Measurements from ENCODE around the gene ZNF862. TPM values are rescaled to one million over a fixed set of nuclear protein-coding genes. Genes with fewer than 3 reads are reported as not detected.

The ZNF862 gene
- total RNA-seq, 1 donor from 2014 or later: 22.8 TPM

- no peaks in the 10 kb centered on the region for H3K27me3 Mint-ChIP-seq
- no peak for DNase-seq (ENCODE audit: low spot score, unreplicated experiment)
- peaks cover 2% of the 10 kb centered on the region for H3K36me3 Mint-ChIP-seq (ENCODE audit: insufficient read depth)
- peaks cover 8% of the 10 kb centered on the region for H3K4me1 Mint-ChIP-seq (ENCODE audit: low read depth)
- TF ChIP-seq CTCF (IDR thresholded peaks at IDR 0.05; ENCODE audit: unreplicated experiment): no peak
- no peak overlapping the region for H3K4me3 Mint-ChIP-seq (ENCODE audit: low read depth)
- no peak overlapping the region for H3K27ac Mint-ChIP-seq
- H3K9me3 Mint-ChIP-seq (ENCODE audit: low read depth): no peaks in the 10 kb centered on the region
These were observed 15.0 kb downstream of the ZNF862 start for GRCh38 chr7:149853157-149853556.

DNA sequence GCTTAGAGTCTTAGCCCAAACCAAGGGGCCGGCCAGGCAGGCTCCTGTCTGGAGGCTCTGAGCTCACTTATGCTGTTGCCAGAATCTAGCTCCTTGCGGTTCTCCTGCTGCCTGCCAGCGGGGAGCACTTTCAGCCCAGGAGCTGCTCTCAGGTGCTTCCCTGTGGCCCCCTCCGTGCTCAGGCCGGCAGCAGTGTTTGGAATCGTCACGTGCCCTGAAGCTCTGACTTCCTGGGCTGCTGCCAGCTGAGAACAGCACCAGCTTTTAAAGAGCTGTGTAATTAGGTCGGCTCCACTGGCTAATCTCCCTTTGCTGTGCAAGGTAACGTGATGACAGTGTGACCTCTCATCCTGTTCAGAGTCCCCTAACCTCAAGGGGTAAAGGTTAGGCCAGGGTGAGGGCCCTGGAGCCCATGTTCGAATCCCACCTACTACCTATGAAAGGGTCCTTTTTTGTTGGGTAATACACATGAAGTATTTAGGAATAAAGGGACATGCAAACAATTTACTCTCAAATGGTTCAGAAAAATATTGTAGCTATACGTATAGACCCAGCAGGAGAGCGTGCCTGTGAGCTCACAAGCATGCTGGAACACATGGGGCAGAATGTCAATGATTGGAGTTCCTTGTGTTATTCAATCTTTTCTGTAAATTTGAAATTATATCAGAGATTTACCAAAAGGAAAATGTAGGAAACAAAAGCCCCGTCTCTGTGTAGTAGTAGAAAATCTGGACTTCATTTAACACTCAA lies 16.6 kb downstream of the ZNF862 start:
- Mint-ChIP-seq H3K27me3 (no peaks in the 10 kb centered on the region), H3K4me3 (ENCODE audit: low read depth) (no peak overlapping the region), H3K4me1 (ENCODE audit: low read depth) (peaks cover 8% of the 10 kb centered on the region), H3K9me3 (ENCODE audit: low read depth) (no peaks in the 10 kb centered on the region), H3K27ac (no peak overlapping the region), H3K36me3 (ENCODE audit: insufficient read depth) (peaks cover 2% of the 10 kb centered on the region)
- no peak for TF ChIP-seq CTCF (IDR thresholded peaks at IDR 0.05; ENCODE audit: unreplicated experiment)
- no peak for DNase-seq (ENCODE audit: low spot score, unreplicated experiment)

DNA sequence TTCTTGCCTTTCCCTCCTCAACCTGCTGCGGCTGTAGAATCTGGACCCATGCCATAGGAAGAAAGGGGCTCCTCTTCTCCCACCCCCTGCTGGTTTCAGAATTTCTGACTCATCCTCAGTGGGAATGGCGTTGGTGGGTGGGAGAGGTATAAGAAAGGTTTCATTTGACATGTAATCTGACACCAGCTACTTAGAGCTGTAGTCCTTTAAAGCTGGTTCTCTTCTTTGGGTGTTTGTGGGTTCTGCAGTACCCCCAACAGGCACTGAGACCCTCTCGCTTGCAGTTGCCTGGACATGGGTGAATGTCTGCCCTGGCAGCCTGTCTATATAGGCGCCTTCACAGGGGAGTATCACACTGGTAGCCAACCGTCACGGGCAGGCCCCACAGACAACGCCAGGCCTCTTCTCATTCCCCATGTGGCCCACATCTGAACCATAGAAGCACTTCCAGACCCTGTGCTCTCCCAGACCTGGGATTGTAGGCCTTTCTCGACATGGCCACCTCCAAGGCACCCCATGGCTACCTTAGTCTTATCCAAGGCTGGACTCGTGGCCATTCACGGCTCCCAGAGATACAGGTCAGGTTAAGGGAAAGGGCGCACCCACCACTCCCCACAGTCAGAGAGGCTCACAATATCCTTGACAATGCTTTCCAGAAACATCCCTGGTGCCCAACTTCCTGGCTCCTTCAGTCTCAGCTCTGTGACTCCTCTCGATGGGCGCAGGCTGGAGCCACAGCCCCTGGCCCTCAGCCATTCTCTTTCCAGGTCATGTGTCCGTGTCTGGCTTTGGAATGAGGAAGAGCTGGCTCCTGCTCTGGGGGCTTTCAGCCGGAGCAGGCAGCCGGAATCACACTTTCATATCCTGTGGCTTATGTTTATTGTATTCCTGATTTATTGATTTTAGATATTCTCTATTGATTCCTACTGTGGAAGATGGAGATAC lies 17.5 kb downstream of the ZNF862 start:
- H3K9me3 Mint-ChIP-seq (ENCODE audit: low read depth): no peaks in the 10 kb centered on the region
- no peak for DNase-seq (ENCODE audit: low spot score, unreplicated experiment)
- no peak overlapping the region for H3K27ac Mint-ChIP-seq
- H3K36me3 Mint-ChIP-seq (ENCODE audit: insufficient read depth): peaks cover 3% of the 10 kb centered on the region
- peaks cover 8% of the 10 kb centered on the region for H3K4me1 Mint-ChIP-seq (ENCODE audit: low read depth)
- TF ChIP-seq CTCF (IDR thresholded peaks at IDR 0.05; ENCODE audit: unreplicated experiment): no peak
- no peak overlapping the region for H3K4me3 Mint-ChIP-seq (ENCODE audit: low read depth)
- H3K27me3 Mint-ChIP-seq: no peaks in the 10 kb centered on the region

- H3K36me3 Mint-ChIP-seq (ENCODE audit: insufficient read depth): peaks cover 4% of the 10 kb centered on the region
- H3K4me1 Mint-ChIP-seq (ENCODE audit: low read depth): peaks cover 8% of the 10 kb centered on the region
- H3K27ac Mint-ChIP-seq: no peak overlapping the region
- no peak for DNase-seq (ENCODE audit: low spot score, unreplicated experiment)
- no peaks in the 10 kb centered on the region for H3K9me3 Mint-ChIP-seq (ENCODE audit: low read depth)
- TF ChIP-seq CTCF (IDR thresholded peaks at IDR 0.05; ENCODE audit: unreplicated experiment): no peak
- no peak overlapping the region for H3K4me3 Mint-ChIP-seq (ENCODE audit: low read depth)
- H3K27me3 Mint-ChIP-seq: no peaks in the 10 kb centered on the region
These were observed 18.4 kb downstream of the ZNF862 start for GRCh38 chr7:149856583-149856982.

DNA sequence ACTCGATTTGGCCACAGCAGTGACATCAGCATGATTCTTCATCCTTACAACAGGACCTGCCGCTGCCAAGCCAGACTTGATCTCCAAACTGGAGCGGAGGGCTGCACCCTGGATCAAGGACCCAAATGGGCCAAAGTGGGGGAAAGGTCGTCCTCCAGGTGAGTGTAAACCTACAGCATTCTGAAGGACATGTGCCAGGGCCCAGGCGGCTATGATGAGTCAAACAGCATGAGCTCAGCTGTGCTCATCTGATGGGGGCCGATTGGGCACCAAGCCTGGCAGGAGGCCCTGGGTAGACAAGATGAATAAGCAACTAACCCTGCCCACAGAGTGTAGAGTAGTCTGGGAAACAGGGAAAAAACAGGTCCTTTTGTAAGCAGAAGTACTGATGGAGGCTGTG lies 21.2 kb downstream of the ZNF862 start:
- H3K4me1 Mint-ChIP-seq (ENCODE audit: low read depth): peaks cover 6% of the 10 kb centered on the region
- no peak for DNase-seq (ENCODE audit: low spot score, unreplicated experiment)
- no peak overlapping the region for H3K4me3 Mint-ChIP-seq (ENCODE audit: low read depth)

More for the DNA sequence above, 21.2 kb downstream of the ZNF862 start:
- TF ChIP-seq CTCF (IDR thresholded peaks at IDR 0.05; ENCODE audit: unreplicated experiment): no peak
- no peaks in the 10 kb centered on the region for H3K27me3 Mint-ChIP-seq
- H3K36me3 Mint-ChIP-seq (ENCODE audit: insufficient read depth): peaks cover 4% of the 10 kb centered on the region
- H3K27ac Mint-ChIP-seq: no peak overlapping the region
- no peaks in the 10 kb centered on the region for H3K9me3 Mint-ChIP-seq (ENCODE audit: low read depth)

Data from progenitor cell of endocrine pancreas (in vitro differentiated cells).